ENCODE results near the gene JMJD8. TPM values are rescaled to one million over a fixed set of nuclear protein-coding genes. Genes with fewer than 3 reads are reported as not detected.
A peak's percentile ranks its signal among the peaks of the same experiment; 100 is the strongest.

Gene JMJD8
- total and polyA plus RNA-seq, 7 donors = 19.1 to 63.5 (median 25.5) TPM

- Histone ChIP-seq H3K36me3 (ENCODE audit: insufficient read depth in 1 of 2, low read depth in 1 of 2) (peaks cover 5 to 31% of the 10 kb centered on the region in 2 donors), H3K4me1 (peaks cover 51% of the 10 kb centered on the region), H3K4me3 (no peak overlapping the region), H3K9me3 (no peaks in the 10 kb centered on the region), H3K27ac (no peak overlapping the region), H3K27me3 (ENCODE audit: insufficient read depth in 3 of 3, low read length in 2 of 3) (peaks cover 0 to 3% (median 0%) of the 10 kb centered on the region in 3 donors)
- TF ChIP-seq, protein P1, sequence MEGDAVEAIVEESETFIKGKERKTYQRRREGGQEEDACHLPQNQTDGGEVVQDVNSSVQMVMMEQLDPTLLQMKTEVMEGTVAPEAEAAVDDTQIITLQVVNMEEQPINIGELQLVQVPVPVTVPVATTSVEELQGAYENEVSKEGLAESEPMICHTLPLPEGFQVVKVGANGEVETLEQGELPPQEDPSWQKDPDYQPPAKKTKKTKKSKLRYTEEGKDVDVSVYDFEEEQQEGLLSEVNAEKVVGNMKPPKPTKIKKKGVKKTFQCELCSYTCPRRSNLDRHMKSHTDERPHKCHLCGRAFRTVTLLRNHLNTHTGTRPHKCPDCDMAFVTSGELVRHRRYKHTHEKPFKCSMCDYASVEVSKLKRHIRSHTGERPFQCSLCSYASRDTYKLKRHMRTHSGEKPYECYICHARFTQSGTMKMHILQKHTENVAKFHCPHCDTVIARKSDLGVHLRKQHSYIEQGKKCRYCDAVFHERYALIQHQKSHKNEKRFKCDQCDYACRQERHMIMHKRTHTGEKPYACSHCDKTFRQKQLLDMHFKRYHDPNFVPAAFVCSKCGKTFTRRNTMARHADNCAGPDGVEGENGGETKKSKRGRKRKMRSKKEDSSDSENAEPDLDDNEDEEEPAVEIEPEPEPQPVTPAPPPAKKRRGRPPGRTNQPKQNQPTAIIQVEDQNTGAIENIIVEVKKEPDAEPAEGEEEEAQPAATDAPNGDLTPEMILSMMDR (IDR thresholded peaks at IDR 0.05) = no peak
- WGBS, 3 donors = 57 to 66% (median 61%) methylated on average over 44 to 51 of the region's 51 CpGs
- no peak for DNase-seq
- ATAC-seq = no peak
- intact Hi-C loops (cut with DNase I) = no loop called here
Observed at GRCh38 chr16:686459-687260, 2.5 kb upstream of the JMJD8 start.

DNA sequence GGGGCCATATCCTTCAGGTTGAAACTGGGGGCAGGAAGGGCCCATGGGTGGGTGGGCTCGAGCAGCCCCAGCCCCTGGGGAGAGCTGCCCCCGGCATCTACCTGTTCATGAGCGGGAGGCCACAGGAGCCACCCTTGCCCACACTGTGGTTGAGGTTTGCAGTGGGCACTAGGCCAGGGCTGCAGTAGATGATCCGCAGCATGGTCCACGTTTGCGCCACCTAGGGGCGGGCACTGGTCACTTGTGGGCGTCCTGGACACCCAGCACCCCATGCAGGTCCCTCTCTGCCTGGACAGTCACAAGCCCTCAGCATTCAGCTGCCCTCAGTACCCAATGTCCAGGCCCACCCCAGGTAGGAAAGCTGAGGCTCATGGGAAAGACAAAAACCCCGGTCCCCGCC, 1.8 kb upstream of the JMJD8 start:
- H3K27me3 ChIP-seq (ENCODE audit: insufficient read depth in 3 of 3, low read length in 2 of 3) = no peaks in the 10 kb centered on the region
- no peak overlapping the region for H3K4me3 ChIP-seq
- H3K27ac ChIP-seq = no peak overlapping the region
- ATAC-seq (no peak), DNase-seq (peak in 1 of 2 donors; percentile 55)
- H3K36me3 ChIP-seq (ENCODE audit: insufficient read depth in 1 of 2, low read depth in 1 of 2) = peaks cover 5 to 34% of the 10 kb centered on the region in 2 donors
- no peaks in the 10 kb centered on the region for H3K9me3 ChIP-seq
- 63 to 69% (median 66%) methylated on average over 10 of the region's 10 CpGs for WGBS, 3 donors
- H3K4me1 ChIP-seq = peaks cover 58% of the 10 kb centered on the region
- intact Hi-C loops (cut with DNase I) = no loop called here
- TF ChIP-seq, protein P1 (IDR thresholded peaks at IDR 0.05) = no peak

GRCh38 chr16:684961-685696, 995 bp upstream of the JMJD8 start:
- ATAC-seq (no peak), DNase-seq (peak in 1 of 2 donors; percentile 45)
- intact Hi-C loops (cut with DNase I) = no loop called here
- Histone ChIP-seq H3K27ac (peak overlapping the region; percentile 68), H3K36me3 (ENCODE audit: insufficient read depth in 1 of 2, low read depth in 1 of 2) (peaks cover 5 to 34% of the 10 kb centered on the region in 2 donors), H3K9me3 (no peaks in the 10 kb centered on the region), H3K4me1 (peaks cover 55% of the 10 kb centered on the region), H3K4me3 (peak overlapping the region; percentile 79), H3K27me3 (ENCODE audit: insufficient read depth in 3 of 3, low read length in 2 of 3) (no peaks in the 10 kb centered on the region)
- 87 to 91% (median 88%) methylated on average over 58 to 61 of the region's 61 CpGs for WGBS, 3 donors
- TF ChIP-seq, protein P1 (IDR thresholded peaks at IDR 0.05) = no peak

GRCh38 chr16:683396-684070, 601 bp downstream of the JMJD8 start:
- ATAC-seq (no peak), DNase-seq (no peak)
- no peaks in the 10 kb centered on the region for H3K27me3 ChIP-seq (ENCODE audit: insufficient read depth in 3 of 3, low read length in 2 of 3)
- H3K4me3 ChIP-seq = peak overlapping the region; percentile 79
- TF ChIP-seq, protein P1 (IDR thresholded peaks at IDR 0.05) = no peak
- peaks cover 43% of the 10 kb centered on the region for H3K4me1 ChIP-seq
- 12 to 17% (median 12%) methylated on average over 31 to 57 of the region's 57 CpGs for WGBS, 3 donors
- peaks cover 5 to 34% of the 10 kb centered on the region in 2 donors for H3K36me3 ChIP-seq (ENCODE audit: insufficient read depth in 1 of 2, low read depth in 1 of 2)
- H3K9me3 ChIP-seq = no peaks in the 10 kb centered on the region
- peak overlapping the region; percentile 68 for H3K27ac ChIP-seq
- intact Hi-C loops (cut with DNase I) = no loop called here

Data from psoas muscle (tissue), 8 donors.